Kidney capillary endothelial cell (primary cell): ENCODE data around the gene OR4K14.
"Not testable (repeated sequence)": the region's sequence is repeated elsewhere in the genome, so short reads cannot be mapped to it uniquely, and the experiment has no call there.

ENCODE experiments used
- DNase-seq: peaks from one replicate; pipeline ENCODE4 v3.0.0-alpha.2; 2018; ENCODE audit warnings: low spot score

Gene OR4K14

GRCh38 chr14:20019257-20019865 lies at the start of gene OR4K14:
Gene OR4K14, minus strand, starts transcription at chr14:20019307. Its CDS starts 4,114 bp downstream, at chr14:20015193.
- no peak for DNase-seq

- no peak for DNase-seq
Measured at GRCh38 chr14:20059745-20060144, 40.6 kb upstream of the OR4K14 start, which contains the start of gene OR4L1. Gene OR4L1, plus strand, starts transcription at chr14:20060045. Its CDS starts 0 bp downstream, at chr14:20060045.

- DNase-seq = no peak
Measured at GRCh38 chr14:20048202-20048601, 29.1 kb upstream of the OR4K14 start.

- DNase-seq = no peak
Measured at GRCh38 chr14:20044243-20044642, 25.1 kb upstream of the OR4K14 start.

GRCh38 chr14:20035938-20036337 lies 16.8 kb upstream of the OR4K14 start, which contains the start of gene OR4K13:
Gene OR4K13, minus strand, starts transcription at chr14:20036038. Its CDS starts 1,280 bp downstream, at chr14:20034758.
- no peak for DNase-seq

- DNase-seq = no peak
Measured at GRCh38 chr14:20035449-20035848, 16.3 kb upstream of the OR4K14 start.

GRCh38 chr14:20031058-20031457 lies 12.0 kb upstream of the OR4K14 start:
- no peak for DNase-seq

GRCh38 chr14:20008156-20008555 lies 11.0 kb downstream of the OR4K14 start:
- no peak for DNase-seq

GRCh38 chr14:20002319-20002718 lies 16.8 kb downstream of the OR4K14 start:
- DNase-seq = no peak

- no peak for DNase-seq
Measured at GRCh38 chr14:20001863-20002262, 17.2 kb downstream of the OR4K14 start, which contains the start of gene OR4Q2. Gene OR4Q2, plus strand, starts transcription at chr14:20002163.

- no peak for DNase-seq
Measured at GRCh38 chr14:19993438-19993837, 25.7 kb downstream of the OR4K14 start.

- DNase-seq = no peak
Measured at GRCh38 chr14:19975291-19975690, 43.8 kb downstream of the OR4K14 start, which contains the start of gene OR4K15. Gene OR4K15, plus strand, starts transcription at chr14:19975591. Its CDS starts 0 bp downstream, at chr14:19975591.

- DNase-seq = no peak
Measured at GRCh38 chr14:19974844-19975243, 44.3 kb downstream of the OR4K14 start.

GRCh38 chr14:19969735-19970134 lies 49.4 kb downstream of the OR4K14 start:
- DNase-seq = not testable (repeated sequence)
